Keratinocyte (primary cell): ENCODE measurements around the gene ARHGAP12.

ENCODE experiments used
- EZH2 ChIP-seq: IDR thresholded peaks from one replicate; pipeline ENCODE4 v1.6.1; 2012; ENCODE audit warnings: inconsistent platforms, mild to moderate bottlenecking, low read length, moderate library complexity
- TF ChIP-seq, protein P1 (sequence below), 3 experiments: IDR thresholded peaks in 1 of 3; conservative IDR thresholded peaks in 1 of 3; optimal IDR thresholded peaks in 1 of 3; 2 replicates in 2 of 3; 3 replicates in 1 of 3; pipeline versions ENCODE3 to v1.5.1; 2011; ENCODE audit warnings: low read length in 3 of 3, mild to moderate bottlenecking in 3 of 3, moderate library complexity in 2 of 3, control low read depth in 1 of 3, inconsistent platforms in 1 of 3; ENCODE audit not compliant: insufficient read depth in 2 of 3; ENCODE audit errors: extremely low read depth in 1 of 3

DNA sequence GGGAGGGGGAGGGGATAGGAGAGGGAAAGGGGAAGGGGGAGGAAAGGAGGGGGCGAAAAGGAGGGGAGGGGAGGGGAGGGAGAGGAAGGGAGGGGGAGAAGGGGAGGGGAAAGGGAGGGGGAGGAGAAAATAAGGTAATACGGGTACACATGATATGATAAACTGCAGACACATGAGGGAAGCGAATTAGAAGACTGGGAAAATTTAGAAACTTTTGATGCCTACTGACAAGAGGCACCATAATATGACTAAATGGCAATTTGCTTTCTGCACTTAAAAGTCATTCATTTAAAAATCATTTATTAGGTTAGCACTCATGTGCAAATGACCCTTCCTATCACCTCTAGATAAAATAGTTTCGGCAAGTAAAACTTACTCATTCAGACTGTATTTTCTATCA is 73.6 kb downstream of the ARHGAP12 start:
- no peak for TF ChIP-seq EZH2
- TF ChIP-seq, protein P1, sequence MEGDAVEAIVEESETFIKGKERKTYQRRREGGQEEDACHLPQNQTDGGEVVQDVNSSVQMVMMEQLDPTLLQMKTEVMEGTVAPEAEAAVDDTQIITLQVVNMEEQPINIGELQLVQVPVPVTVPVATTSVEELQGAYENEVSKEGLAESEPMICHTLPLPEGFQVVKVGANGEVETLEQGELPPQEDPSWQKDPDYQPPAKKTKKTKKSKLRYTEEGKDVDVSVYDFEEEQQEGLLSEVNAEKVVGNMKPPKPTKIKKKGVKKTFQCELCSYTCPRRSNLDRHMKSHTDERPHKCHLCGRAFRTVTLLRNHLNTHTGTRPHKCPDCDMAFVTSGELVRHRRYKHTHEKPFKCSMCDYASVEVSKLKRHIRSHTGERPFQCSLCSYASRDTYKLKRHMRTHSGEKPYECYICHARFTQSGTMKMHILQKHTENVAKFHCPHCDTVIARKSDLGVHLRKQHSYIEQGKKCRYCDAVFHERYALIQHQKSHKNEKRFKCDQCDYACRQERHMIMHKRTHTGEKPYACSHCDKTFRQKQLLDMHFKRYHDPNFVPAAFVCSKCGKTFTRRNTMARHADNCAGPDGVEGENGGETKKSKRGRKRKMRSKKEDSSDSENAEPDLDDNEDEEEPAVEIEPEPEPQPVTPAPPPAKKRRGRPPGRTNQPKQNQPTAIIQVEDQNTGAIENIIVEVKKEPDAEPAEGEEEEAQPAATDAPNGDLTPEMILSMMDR (optimal IDR thresholded peaks at IDR 0.05 in 1 of 3, IDR thresholded peaks at IDR 0.05 in 1 of 3, conservative IDR thresholded peaks at IDR 0.05 in 1 of 3; ENCODE audit: extremely low read depth in 1 of 3, insufficient read depth in 2 of 3, low read length in 3 of 3): no peak
